GM21723 (cell line): ENCODE measurements around the gene FUZ.

Experiments used
- ATAC-seq: cut with Tn5 transposase; IDR thresholded peaks from one replicate; pipeline ENCODE4 v1.9.1; 2021; ENCODE audit warnings: mild to moderate bottlenecking, moderate library complexity; ENCODE audit not compliant: unreplicated experiment

Gene FUZ, protein sequence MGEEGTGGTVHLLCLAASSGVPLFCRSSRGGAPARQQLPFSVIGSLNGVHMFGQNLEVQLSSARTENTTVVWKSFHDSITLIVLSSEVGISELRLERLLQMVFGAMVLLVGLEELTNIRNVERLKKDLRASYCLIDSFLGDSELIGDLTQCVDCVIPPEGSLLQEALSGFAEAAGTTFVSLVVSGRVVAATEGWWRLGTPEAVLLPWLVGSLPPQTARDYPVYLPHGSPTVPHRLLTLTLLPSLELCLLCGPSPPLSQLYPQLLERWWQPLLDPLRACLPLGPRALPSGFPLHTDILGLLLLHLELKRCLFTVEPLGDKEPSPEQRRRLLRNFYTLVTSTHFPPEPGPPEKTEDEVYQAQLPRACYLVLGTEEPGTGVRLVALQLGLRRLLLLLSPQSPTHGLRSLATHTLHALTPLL

DNA sequence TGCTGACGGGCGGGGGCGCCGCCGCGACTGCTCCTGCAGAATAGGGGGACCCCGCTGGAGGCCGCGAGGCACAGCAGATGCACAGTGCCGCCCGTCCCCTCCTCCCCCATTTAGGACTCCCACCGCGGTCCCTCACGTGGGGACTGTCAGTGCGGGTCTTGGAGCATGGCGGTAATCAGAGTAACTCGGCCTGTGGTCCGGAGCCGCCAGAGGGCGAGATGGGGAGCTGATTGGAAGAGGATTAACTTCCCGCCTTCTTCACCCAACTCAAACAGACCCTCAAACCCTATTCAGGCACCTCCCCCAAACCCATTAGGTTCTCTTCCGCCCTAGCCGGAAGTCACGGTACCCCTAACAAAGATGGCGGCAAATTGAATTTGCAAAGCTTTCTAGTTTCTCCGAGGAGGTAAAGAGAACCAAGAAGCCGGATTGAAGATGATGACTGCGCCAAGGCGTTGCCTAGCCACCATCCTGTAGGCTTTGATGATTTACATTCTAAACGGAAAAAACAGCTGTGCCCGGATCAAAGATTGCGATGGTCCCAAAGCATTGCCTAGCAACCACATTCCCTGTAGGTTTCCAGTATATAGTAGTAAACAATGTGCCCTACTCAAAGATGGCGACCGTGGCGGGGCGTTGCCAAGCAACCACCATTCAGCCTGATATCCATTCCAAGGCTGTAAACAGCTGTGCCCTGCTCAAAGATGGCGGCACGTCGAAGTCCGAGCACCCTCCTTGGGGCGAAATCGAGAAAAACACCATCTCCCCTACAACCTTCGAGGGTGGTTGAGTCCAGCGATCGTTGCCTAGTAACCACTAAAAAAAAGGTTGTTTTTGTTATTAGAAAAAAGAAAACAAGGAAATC, at the start of gene FUZ:
Gene FUZ, minus strand, starts transcription at position 296 of the 865 bp plus-strand sequence. Its CDS starts 186 bp downstream, at position 110.
- ATAC-seq = peak; percentile 46

DNA sequence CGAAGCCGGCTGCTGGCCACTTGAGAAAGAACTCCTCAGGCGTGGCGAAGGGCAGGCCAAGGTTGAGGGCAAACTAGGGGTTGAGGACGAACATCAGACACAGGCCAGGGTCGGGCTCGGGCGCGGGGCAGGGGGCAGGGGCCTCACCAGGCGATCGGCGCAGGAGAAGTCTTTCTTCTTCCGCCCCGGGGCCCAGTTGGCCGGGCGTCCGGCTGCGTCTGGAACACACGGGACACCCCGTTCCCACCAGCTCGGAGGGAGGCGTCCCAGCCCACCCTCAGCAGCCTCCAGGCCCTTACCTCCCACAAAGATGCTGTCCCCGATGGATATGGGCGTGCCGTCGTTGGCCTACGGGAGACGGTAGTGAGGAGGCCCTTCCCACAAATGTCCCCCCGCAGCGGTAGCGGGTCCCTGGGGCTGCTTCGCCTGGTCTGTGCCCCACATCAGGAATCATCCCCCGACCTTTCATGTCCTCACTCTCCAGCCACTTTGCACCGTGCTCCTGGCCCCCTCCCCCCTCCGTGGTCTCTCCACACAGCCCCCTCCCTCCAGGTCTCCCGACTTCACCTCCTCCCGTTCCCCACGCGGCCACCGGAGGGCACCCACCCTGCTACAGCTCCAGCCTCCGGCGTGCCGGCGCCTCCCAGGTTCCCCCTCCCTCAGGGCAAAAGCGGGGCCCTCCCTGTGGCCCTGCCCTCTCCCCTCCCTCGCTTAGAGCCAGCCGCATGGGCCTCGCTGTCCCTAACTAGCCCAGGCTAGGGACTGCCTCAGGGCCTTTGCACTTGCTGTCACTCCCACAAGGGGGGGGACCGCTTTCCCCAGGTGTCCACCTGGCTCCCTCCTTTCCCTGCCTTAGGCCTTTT, 49.5 kb upstream of the FUZ start:
- ATAC-seq = no peak

DNA sequence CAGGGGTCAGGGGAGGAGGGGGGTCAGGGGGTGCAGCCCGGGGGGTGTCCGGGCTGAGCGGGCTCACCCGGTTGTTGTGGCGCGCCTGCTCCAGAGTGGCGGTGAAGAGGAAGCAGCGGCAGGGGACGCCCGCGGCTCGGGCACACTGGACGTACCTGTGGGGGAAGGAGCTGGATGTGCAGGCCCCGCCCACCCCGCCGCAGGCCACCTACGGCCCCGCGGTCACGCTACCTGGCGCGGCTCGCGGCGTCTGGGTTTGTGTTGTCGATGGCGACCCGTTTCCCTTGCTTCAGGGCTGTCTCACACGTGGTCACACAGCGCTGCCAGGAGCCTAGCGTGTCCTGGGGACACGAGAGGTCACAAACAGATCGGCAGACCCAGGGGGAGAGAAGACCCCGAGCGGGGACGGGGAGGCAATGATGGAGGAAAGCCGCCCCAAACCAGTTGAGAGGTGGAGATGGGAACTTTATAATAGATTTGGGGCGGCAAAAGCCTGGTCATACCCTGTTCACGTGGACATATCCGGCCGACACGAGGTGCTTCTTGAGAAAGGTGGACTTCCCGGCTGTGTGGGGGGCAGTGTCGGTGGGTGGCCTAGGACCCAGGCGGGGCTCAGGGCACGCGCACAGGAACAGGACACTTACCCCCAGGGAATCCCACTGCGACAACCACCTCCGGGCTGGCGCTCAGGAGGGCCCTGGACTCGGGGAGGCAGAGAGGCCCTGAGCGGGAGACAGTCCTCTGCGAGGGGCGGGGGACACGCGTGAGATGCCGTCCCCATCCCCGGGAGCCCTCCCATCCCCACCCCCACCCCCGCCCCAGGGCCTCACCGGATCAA, 48.7 kb upstream of the FUZ start:
- ATAC-seq = no peak

DNA sequence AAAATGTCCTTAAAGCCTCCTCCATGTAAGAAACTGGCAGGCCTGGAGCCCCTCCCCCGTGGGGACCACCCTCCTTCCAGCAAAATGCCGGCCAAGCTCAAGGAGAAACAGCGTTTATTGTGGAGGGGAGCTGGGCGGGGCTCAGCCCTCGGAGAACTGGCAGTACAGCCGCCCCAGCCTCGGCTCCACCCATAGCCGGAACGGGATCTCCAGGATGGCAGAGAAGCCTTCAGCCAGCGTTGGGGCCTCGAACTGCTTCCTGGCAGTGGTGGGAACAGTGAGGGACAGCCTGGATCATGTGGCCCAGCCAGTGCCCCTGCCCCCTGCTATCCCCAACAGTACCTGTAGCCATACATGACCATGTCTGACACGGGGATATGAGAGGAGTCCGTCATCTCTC, 48.0 kb upstream of the FUZ start:
- no peak for ATAC-seq

DNA sequence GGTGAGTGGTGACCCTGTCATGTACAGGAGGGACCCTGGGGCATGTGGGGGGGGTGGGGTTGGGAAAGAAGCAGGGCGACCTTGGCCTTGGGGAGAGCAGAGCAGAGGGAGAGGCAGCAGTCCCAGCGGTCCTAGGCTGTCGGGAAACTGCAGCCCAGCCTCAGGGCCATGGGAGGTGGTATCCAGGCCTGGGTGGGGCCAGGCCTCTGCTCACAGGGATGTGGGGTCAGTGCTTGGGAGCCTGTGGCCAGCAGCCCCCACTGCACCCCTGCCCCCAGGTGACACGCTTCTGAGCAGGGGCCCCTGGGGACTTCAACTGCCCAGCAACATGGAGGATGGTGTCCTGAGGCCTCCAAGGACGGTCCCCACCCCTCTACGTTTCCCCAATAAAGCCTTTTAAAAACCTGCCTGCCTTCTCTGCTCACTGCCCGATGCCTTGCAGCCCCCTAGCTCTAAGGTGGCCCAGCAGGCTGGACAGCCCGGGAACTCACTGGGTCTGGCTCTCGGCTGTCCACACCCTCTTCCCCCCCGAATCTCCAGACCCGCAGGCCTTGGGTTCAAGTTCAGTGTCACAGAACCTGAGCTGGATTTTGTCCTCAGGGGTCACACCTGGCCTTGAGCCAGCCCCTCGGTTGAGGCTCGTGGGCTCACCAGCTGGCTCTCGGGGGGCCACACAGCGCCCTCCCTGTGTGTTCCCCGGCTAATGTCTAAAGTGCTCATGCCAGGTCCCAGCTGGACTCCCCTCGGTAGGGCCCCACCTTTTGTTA, 47.4 kb upstream of the FUZ start:
- ATAC-seq = no peak

DNA sequence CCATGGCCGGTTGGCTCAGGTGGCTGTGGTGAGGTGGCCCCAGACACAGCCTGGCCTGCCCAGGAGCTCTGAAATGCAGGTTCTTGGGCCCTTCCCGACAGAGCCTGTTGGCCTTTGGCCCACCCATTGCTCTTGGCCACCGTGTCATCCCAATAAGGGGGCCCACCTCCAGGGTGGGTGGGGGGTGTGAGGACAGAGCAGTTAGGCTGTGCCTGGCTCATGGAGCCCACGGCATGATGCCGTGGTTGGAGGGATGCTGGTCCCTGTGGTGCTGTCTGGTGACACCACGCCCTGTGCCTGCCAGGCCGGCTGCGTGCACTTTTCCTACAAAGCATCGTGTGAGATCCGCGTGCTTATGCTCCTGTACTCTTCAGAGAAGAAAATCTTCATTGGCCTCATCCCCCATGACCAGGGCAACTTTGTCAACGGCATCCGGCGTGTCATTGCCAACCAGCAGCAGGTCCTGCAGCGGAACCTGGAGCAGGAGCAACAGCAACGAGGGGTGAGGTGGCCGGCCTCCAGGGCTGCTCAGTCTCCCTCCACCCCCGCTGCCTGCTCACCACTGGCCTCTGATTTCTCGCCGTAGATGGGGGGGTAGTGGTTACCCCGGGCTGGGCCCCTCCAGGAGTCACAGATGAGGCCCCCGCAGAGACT, 46.7 kb upstream of the FUZ start:
- ATAC-seq = no peak

DNA sequence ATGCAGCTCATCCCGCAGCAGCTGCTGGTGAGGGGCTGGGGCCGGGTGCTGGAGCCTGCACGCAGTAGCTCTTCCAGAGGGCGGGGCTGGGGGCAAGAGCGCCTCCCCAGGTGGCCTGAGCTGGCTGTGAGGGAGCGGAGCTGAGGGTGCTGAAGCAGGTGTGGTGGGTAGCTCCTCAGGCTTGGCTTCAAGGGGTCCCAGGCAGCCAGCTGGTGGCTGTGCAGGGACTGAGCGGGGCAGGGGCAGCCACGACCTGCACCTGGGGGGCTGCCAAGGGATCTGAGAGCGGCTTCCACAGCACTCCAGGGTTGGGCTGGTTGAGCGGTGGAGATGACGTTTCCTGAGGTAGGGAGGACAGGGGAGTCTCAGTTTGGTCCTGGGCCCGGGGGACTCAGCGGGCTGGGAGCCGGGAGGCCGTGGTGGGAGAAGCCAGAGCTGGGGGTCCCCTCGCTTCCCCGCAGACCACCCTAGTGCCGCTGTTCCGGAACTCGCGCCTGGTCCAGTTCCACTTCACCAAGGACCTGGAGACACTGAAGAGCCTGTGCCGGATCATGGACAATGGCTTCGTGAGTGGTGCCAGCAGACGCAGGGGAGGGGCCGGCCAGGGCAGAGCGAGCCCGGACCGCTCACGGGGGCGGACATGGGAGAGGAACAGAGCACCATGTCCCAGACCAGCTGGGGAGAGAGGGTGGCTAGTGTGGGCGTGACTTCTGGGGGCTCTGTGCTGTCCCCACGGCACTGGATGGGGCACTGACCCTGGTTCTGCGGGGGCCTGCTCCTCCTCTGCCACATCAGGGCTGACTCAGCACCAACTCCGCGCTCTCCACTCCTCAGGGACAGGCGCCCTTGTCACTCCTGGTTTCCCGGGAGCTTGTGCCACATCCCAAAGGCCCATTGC, 45.2 kb upstream of the FUZ start:
- ATAC-seq = no peak

DNA sequence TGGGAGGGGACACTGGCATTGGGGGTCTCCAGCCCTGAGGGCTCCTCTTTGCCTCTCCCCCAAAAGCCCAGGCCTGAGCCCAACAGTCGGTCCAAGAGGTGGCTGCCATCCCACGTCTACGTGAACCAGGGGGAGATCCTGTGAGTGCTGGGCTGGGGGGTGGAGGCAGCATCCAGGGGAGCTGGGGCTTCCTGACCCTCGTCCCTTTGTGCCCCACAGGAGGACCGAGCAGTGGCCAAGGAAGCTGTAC, 44.7 kb upstream of the FUZ start:
- ATAC-seq = no peak

DNA sequence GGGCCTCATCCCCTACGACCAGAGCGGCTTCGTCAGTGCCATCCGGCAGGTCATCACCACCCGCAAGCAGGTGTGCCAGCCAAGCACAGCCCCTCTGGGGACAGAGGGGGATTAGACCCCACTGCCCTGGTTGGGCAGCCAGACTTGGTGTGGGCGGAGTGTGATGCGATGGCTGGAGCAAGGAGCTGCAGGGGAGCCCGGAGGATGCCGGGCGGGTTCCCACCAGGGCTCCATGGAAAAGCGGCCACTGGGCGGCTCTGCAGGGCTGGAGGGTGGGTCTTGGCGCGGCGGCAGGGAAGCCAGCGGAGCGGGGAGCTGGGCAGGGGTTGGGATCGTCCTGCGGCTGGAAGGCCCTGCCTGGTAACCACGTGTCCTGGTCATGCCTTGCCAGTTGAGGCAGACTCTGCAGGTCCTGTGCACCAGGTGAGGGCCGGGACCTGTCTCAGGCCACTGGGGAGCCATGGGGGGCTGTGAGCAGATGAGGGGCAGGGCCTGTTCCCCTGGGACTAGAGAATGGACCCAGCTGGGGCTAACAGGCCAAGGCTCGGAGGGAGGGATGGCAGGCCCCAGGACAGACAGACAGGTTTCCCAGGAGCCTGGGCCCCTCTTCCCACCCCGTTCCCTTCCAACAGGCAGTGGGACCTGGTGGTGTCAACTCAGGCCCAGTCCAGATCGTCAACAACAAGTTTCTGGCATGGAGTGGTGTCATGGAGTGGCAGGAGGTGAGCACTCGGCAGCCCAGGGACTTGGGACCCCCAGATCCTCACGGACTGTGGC, 44.2 kb upstream of the FUZ start:
- no peak for ATAC-seq

DNA sequence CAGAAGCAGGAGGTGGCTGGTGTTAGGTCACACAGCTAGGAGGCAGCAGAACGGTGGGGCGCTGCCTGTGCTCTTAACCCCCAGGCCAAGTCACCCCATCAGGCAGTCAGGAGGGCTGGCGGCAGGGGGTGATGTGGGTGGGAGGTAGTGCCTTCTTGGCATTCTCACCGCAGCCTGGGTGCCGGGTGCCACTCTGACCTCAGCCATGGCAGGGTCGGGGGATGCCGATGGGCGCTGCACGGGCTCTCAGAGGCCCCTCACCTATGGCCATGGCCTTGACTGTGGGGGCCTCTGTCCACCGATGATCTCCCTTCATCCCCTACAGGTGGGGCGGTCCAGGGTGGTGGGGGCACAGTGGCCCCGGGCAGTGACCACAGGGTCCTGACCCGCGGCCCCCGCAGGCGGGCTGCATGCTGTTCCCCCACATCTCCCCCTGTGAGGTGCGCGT, 43.5 kb upstream of the FUZ start:
- no peak for ATAC-seq

DNA sequence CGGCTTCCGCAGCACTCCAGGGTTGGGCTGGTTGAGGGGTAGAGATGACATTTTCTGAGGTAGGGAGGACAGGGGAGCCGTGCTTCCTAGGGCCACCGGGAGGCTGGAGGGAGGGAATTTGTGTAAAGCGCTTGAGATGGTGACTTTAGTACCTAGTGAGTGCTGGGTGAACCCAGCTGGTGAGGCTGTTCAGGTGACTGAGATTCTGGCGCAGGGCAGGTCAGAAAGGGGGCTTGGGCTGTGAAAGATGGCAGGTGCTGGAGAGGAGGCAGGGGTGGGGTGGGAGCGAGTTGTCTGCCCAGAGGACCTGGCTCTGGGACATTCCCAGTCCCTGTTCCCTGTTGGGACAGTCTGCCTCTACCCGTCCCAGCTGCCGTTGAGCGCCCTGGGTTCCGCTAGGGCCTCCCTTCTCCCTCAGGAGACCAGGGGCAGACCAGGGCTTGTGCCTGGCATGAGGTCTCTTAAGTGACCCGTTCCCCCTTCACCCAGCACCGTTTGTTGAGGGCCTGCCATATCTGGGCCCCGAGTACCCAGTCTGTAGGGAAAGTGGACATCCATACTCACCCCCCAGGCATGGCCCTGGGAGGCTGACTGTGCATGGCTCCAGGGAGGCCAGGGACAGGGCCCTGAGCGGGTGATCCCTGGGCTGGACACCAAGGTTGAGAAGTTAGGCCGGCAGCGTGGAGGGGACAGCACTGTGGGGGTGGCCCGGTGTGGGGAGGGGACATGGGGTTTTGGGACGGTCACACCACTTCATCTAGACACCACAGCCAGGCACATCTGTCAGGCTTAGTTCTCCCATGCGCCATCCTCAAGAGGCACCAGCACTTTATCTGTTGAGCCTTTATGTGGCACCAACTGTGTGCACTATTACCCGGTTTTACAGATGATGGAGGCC, 42.8 kb upstream of the FUZ start:
- ATAC-seq = no peak

DNA sequence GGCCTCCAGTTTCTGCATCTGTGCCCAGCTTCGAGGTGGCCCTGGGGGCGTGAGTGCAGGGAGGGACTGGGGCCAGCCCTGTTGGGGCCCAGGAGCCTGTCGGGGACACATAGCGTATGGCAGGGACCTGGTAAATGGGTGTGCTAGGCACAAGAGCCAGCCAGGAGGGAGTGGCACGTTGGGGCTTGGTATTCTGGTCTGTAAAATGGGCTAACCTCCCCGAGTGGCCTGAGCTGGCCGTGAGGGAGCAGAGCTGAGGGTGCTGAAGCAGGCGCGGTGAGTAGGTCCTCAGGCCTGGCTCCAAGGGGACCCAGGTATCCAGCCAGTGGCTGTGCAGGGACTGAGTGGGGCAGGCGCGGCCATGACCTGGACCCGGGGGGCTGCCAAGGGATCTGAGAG, 42.2 kb upstream of the FUZ start:
- ATAC-seq = no peak

DNA sequence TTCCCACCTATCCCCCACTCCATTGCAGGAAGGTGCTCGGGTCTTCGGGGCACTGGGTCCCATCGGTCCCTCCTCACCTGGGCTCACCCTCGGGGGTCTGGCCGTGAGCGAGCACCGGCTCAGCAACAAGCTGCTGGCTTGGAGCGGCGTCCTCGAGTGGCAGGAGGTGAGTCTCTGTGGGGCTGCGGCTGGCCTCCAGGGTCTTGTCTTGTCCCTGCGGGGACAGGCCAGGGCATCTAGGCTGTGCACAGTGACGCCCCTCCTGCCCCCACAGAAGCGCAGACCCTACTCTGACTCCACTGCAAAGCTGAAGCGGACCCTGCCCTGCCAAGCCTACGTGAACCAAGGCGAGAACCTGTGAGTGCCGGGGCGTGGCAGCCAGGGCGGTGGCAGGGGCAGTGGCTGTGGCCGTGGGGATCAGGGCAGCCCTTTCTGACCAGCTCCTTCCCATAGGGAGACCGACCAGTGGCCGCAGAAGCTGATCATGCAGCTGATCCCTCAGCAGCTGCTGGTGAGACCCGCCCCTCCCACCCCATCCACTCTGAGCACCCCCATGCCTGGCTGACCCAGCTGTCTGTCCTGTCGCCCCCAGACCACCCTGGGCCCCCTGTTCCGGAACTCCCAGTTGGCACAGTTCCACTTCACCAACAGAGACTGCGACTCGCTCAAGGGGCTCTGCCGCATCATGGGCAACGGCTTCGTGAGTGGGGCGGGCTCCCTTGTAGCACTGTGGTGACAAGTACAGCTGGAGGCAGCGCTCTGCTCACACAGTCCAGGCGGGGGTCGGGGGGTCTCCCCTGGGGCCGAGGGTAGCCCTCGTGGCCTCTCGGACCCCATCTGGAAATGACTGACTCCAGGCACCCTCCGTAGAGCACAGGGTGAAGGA, 41.5 kb upstream of the FUZ start:
- no peak for ATAC-seq

DNA sequence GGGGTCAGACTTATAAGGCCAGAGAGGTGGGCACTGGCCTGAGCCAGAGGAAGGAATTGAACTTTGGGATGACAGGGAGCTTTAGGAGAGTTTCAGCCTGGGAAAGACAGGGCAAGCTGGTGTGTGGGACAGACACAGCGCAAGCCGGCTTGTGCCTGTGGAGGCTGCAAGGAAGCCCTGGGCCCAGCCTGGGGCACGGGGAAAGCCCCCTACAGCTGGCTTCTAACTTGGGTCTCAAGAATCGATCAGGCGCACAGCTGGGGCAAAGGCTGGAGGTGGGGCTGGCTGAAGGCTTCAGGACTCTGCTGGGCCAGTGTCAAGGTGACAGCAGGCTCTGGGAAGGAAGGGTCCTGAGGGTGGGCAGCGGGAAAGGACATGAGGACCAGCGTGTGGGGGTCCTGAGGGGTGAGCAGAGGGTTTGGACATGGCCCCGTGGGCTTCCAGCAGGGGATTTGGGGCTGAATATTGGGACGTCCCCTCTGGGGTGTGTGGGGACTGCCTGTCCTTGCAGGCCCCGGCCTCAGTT, 40.8 kb upstream of the FUZ start:
- ATAC-seq = no peak

DNA sequence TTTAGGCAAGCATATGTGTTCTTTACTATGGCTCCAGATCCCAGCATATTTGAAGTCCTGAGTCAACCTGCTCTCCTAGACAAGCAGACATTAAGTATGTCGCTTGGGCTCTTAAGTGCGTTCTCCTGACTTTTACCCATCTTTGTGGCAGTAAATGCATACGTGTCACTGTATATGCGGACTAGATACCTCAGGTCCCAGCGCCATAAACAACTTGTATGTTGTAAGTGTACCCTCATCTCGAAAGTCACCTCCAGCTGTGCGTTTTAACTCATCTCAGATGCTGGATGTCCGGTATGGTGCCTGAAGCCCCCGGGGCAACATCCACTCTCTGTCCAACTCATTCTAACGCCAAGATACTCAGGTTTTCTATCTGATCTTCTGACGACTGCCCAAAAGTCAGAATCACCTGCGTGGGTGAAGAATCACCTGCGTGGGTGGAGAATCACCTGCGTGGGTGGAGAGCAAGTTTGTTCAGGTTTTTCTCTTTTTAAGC, 39.6 kb upstream of the FUZ start:
- no peak for ATAC-seq
